Measurements from ENCODE around the gene ATF7. TPM values are rescaled to one million over a fixed set of nuclear protein-coding genes. Genes with fewer than 3 reads are reported as not detected.
"Not testable (repeated sequence)": the region's sequence is repeated elsewhere in the genome, so short reads cannot be mapped to it uniquely, and the experiment has no call there.

ATF7 gene
- total and polyA plus RNA-seq, 10 donors, result 6.5 to 52.8 (median 35.4) TPM

DNA sequence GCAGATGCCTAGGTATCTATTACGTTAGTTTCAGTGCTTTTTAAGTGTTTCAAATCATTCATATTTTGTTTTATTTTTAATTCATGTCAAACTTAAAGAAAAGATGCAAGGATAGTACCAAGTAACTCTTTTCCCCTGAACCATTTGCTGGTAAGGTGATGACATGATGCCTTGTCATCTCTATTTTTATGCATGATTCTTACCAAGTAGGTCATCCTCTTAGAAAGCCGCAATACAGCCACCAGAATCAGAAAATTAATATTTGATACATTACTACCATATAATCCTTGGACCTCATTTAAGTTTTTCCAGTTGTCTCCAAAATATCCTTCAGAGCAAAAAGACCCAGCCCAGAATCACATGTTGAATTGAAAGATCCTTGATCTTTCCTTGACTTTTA is 27.4 kb upstream of the ATF7 start:
- TF ChIP-seq, protein P1, sequence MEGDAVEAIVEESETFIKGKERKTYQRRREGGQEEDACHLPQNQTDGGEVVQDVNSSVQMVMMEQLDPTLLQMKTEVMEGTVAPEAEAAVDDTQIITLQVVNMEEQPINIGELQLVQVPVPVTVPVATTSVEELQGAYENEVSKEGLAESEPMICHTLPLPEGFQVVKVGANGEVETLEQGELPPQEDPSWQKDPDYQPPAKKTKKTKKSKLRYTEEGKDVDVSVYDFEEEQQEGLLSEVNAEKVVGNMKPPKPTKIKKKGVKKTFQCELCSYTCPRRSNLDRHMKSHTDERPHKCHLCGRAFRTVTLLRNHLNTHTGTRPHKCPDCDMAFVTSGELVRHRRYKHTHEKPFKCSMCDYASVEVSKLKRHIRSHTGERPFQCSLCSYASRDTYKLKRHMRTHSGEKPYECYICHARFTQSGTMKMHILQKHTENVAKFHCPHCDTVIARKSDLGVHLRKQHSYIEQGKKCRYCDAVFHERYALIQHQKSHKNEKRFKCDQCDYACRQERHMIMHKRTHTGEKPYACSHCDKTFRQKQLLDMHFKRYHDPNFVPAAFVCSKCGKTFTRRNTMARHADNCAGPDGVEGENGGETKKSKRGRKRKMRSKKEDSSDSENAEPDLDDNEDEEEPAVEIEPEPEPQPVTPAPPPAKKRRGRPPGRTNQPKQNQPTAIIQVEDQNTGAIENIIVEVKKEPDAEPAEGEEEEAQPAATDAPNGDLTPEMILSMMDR (IDR thresholded peaks at IDR 0.05 in 8 of 11, conservative IDR thresholded peaks at IDR 0.05 in 3 of 11), result no peak
- TF ChIP-seq POLR2AphosphoS5 (IDR thresholded peaks at IDR 0.05) (no peak), POLR2A (IDR thresholded peaks at IDR 0.05) (no peak)
- no peaks in the 10 kb centered on the region for H3K36me3 ChIP-seq
- WGBS, 5 donors, result 88 to 97% (median 95%) methylated on average over 2 of the region's 2 CpGs
- H3K27ac ChIP-seq, result no peak overlapping the region
- H3K9me3 ChIP-seq, result no peaks in the 10 kb centered on the region
- H3K4me1 ChIP-seq, result no peaks in the 10 kb centered on the region
- no peak overlapping the region for H3K4me3 ChIP-seq
- intact Hi-C loops (cut with DNase I; ENCODE audit: low total_unique reads), result no loop called here
- no peak for DNase-seq
- H3K27me3 ChIP-seq (replicated peaks in 1 of 7), result no peaks in the 10 kb centered on the region

DNA sequence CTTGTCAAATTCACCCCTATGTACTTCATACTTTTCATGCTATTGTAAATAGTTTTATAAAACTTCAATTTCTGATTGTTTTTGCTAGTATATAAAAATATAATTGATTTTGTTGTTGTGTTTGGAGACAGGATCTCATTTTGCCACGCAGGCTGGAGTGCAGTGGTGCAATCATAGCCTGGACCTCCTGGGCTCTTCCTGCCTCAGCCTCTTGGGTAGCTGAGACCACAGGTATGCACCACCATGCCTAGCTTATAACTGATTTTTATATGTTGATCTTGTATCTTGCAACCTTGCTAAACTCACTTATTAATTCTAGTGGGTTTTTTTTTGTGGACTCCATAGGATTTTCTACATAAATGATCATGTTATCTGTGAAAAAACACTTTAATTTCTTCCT is 26.2 kb upstream of the ATF7 start:
- TF ChIP-seq POLR2AphosphoS5 (IDR thresholded peaks at IDR 0.05), result no peak
- TF ChIP-seq, protein P1 (IDR thresholded peaks at IDR 0.05 in 8 of 11, conservative IDR thresholded peaks at IDR 0.05 in 3 of 11), result no peak
- Histone ChIP-seq H3K27ac (no peak overlapping the region), H3K4me3 (no peak overlapping the region), H3K36me3 (no peaks in the 10 kb centered on the region), H3K4me1 (no peaks in the 10 kb centered on the region), H3K9me3 (no peaks in the 10 kb centered on the region), H3K27me3 (replicated peaks in 1 of 7) (no peaks in the 10 kb centered on the region)
- intact Hi-C loops (cut with DNase I; ENCODE audit: low total_unique reads), result no loop called here
- no peak for DNase-seq
- WGBS, 5 donors, result 51 to 86% (median 74%) methylated on average over 1 of the region's 1 CpG

DNA sequence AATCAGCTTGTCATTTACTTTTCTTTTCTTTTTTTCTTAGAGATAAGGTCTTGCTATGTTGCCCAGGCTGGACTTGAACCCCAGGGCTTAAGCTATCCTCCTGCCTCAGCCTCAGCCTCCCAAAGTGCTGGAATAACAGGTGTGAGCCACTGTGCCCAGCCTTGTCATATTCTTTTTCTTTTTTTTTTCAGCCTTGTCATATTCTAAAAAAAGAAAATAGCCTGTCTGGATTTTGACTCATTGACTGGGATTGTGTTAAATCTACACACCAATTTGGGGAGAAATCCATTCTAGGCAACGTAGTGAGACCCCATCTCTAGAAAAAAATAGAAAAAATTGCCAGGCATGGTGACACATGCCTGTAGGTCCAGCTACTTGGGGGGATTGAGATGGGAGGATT is 25.6 kb upstream of the ATF7 start:
- no peak for DNase-seq
- H3K27ac ChIP-seq, result no peak overlapping the region
- H3K36me3 ChIP-seq, result no peaks in the 10 kb centered on the region
- no peak overlapping the region for H3K4me3 ChIP-seq
- no peaks in the 10 kb centered on the region for H3K27me3 ChIP-seq (replicated peaks in 1 of 7)
- no peaks in the 10 kb centered on the region for H3K9me3 ChIP-seq
- intact Hi-C loops (cut with DNase I; ENCODE audit: low total_unique reads), result no loop called here
- TF ChIP-seq, protein P1 (IDR thresholded peaks at IDR 0.05 in 8 of 11, conservative IDR thresholded peaks at IDR 0.05 in 3 of 11), result no peak
- TF ChIP-seq POLR2AphosphoS5 (IDR thresholded peaks at IDR 0.05), result no peak
- no peak for TF ChIP-seq POLR2A (IDR thresholded peaks at IDR 0.05)
- H3K4me1 ChIP-seq, result no peaks in the 10 kb centered on the region
- WGBS, 5 donors, result 65 to 88% (median 72%) methylated on average over 1 of the region's 1 CpG

DNA sequence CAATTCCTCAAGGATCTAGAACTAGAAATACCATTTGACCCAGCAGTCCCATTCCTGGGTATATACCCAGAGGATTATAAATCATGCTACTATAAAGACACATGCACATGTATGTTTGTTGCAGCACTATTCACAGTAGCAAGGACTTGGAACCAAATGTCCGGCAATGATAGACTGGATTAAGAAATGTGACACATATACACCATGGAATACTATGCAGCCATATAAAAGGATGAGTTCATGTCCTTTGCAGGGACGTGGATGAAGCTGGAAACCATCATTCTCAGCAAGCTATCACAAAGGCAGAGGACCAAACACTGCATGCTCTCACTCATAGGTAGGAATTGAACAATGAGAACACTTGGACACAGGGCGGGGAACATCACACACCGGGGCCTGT is 20.1 kb upstream of the ATF7 start:
- DNase-seq; H3K9me3 ChIP-seq; H3K36me3 ChIP-seq; H3K27me3 ChIP-seq (replicated peaks in 1 of 7); H3K4me3 ChIP-seq; intact Hi-C loops (cut with DNase I; ENCODE audit: low total_unique reads); H3K27ac ChIP-seq; H3K4me1 ChIP-seq: not testable (repeated sequence)
- 66 to 100% (median 92%) methylated on average over 4 of the region's 4 CpGs for WGBS, 5 donors

DNA sequence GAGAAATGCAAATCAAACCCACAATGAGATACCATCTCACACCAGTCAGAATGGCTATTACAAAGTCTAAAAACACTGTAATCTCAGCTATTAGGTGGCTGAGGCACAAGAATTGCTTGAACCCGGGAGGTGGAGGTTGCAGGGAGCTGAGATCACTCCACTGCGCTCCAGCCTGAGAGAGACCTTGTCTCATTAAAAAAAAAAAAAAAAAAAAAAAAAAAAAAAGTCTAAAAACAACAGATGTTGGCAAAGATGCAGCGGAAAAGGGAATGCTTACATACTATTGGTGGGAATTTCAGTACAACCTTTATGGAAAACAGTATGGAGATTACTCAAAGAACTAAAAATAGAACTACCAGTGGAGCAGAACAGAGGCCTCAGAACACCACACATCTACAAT is 19.0 kb upstream of the ATF7 start:
- no peaks in the 10 kb centered on the region for H3K9me3 ChIP-seq
- no peak overlapping the region for H3K27ac ChIP-seq
- no peak for TF ChIP-seq POLR2AphosphoS5 (IDR thresholded peaks at IDR 0.05)
- TF ChIP-seq, protein P1 (IDR thresholded peaks at IDR 0.05 in 8 of 11, conservative IDR thresholded peaks at IDR 0.05 in 3 of 11), result no peak
- no peak for TF ChIP-seq POLR2A (IDR thresholded peaks at IDR 0.05)
- H3K27me3 ChIP-seq (replicated peaks in 1 of 7), result no peaks in the 10 kb centered on the region
- 65 to 95% (median 94%) methylated on average over 3 of the region's 3 CpGs for WGBS, 5 donors
- DNase-seq, result no peak
- intact Hi-C loops (cut with DNase I; ENCODE audit: low total_unique reads), result no loop called here
- no peak overlapping the region for H3K4me3 ChIP-seq
- H3K4me1 ChIP-seq, result no peaks in the 10 kb centered on the region
- H3K36me3 ChIP-seq, result no peaks in the 10 kb centered on the region

Measured in spleen (tissue), 11 donors.